Prostate gland (tissue), 2 donors: ENCODE data around the gene LSM3.

ENCODE experiments used
- POLR2A ChIP-seq: fragments of 450-650 bp; IDR thresholded peaks from one replicate; pipeline ENCODE4 v1.6.1; 2016; ENCODE audit warnings: antibody characterized with exemption, mild to moderate bottlenecking
- TF ChIP-seq, protein P1 (sequence below), 4 experiments: fragments of 200-600 bp in 2 of 4; fragments of 450-650 bp in 2 of 4; sonication (generic) in 2 of 4; IDR thresholded peaks; 1 replicate in 3 of 4; 2 replicates in 1 of 4; pipeline ENCODE4 v1.5.1; 2016 to 2019; ENCODE audit warnings: antibody characterized with exemption in 4 of 4, mild to moderate bottlenecking in 2 of 4, moderate library complexity in 2 of 4

DNA sequence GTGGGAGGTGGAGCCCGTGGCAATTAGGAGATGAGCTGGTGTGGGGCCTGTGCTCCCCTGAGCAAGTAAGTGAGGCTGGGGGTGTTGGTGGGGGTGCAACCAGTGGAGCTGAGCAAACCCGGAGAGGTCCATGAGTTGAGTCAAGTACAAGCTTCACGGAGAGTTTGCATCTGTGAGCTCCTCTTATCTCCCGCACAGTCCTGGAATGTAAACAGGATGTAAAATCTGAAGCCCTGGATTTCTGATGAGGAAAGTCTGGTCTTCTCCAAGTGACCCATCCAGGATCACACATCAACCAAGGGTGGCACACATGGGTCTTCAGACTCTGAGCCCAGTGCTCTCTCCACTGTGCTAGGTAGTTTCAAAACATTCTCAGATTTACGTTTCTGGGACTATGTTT is 67.8 kb downstream of the LSM3 start:
- TF ChIP-seq POLR2A = no peak
- TF ChIP-seq, protein P1, sequence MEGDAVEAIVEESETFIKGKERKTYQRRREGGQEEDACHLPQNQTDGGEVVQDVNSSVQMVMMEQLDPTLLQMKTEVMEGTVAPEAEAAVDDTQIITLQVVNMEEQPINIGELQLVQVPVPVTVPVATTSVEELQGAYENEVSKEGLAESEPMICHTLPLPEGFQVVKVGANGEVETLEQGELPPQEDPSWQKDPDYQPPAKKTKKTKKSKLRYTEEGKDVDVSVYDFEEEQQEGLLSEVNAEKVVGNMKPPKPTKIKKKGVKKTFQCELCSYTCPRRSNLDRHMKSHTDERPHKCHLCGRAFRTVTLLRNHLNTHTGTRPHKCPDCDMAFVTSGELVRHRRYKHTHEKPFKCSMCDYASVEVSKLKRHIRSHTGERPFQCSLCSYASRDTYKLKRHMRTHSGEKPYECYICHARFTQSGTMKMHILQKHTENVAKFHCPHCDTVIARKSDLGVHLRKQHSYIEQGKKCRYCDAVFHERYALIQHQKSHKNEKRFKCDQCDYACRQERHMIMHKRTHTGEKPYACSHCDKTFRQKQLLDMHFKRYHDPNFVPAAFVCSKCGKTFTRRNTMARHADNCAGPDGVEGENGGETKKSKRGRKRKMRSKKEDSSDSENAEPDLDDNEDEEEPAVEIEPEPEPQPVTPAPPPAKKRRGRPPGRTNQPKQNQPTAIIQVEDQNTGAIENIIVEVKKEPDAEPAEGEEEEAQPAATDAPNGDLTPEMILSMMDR (IDR thresholded peaks at IDR 0.05) = no peak
